Smooth muscle cell (in vitro differentiated cells): ENCODE measurements around the gene KRTCAP2. TPM values are rescaled to one million over a fixed set of nuclear protein-coding genes. Genes with fewer than 3 reads are reported as not detected.

Source experiments
- DNase-seq: peaks from one replicate; lab custom pipeline; 2025; ENCODE audit not compliant: unreplicated experiment; lab: John Stamatoyannopoulos, UW
- H2AFZ ChIP-seq: fragments of 200-600 bp; sonication (generic); 2 replicates; pipeline ENCODE4 v1.6.0; 2016; ENCODE audit warnings: antibody characterized with exemption, low read depth, mild to moderate bottlenecking
- H3F3A ChIP-seq: fragments of 200-600 bp; sonication (generic); 2 replicates; pipeline ENCODE4 v1.6.0; 2017; ENCODE audit warnings: antibody characterized with exemption, low read depth
- H3K27ac ChIP-seq: fragments of 200-600 bp; sonication (generic); 2 replicates; pipeline ENCODE4 v1.5.1; 2016; ENCODE audit warnings: low read depth, mild to moderate bottlenecking
- H3K27me3 ChIP-seq: fragments of 200-600 bp; sonication (generic); 2 replicates; pipeline ENCODE4 v1.6.1; 2016; ENCODE audit warnings: low read depth, mild to moderate bottlenecking
- H3K36me3 ChIP-seq: fragments of 200-600 bp; sonication (generic); 2 replicates; pipeline ENCODE4 v1.5.1; 2016; ENCODE audit warnings: low read depth
- H3K4me1 ChIP-seq: fragments of 200-600 bp; sonication (generic); 2 replicates; pipeline ENCODE4 v1.5.1; 2016; ENCODE audit warnings: low read depth
- H3K4me2 ChIP-seq: fragments of 200-600 bp; sonication (generic); 2 replicates; pipeline ENCODE4 v1.6.0; 2016; ENCODE audit warnings: mild to moderate bottlenecking
- H3K4me3 ChIP-seq: fragments of 200-600 bp; sonication (generic); 2 replicates; pipeline ENCODE4 v1.5.1; 2016; ENCODE audit warnings: mild to moderate bottlenecking
- H3K79me2 ChIP-seq: fragments of 200-600 bp; sonication (generic); 2 replicates; pipeline ENCODE4 v1.6.0; 2016; ENCODE audit warnings: low read depth, mild to moderate bottlenecking
- H3K9ac ChIP-seq: fragments of 200-600 bp; sonication (generic); 2 replicates; pipeline ENCODE4 v1.6.0; 2016; ENCODE audit warnings: low read depth
- H3K9me3 ChIP-seq: fragments of 200-600 bp; sonication (generic); replicated peaks from 2 replicates; pipeline ENCODE4 v1.5.1; 2016; ENCODE audit warnings: low read depth
- H4K20me1 ChIP-seq: fragments of 200-600 bp; sonication (generic); 2 replicates; pipeline ENCODE4 v1.6.0; 2016; ENCODE audit warnings: low read depth
- WGBS: methylation state at CpG from one replicate; pipeline ENCODE4 v1.1.7; 2016; ENCODE audit warnings: low lambda C conversion rate; 5-methylcytosine and 5-hydroxymethylcytosine counted together
- polyA plus RNA-seq: library from polyadenylated mRNA; unstranded; fragments of >200 nt; fragmentation: Nextera tagmentation; extraction: Ambion mirVana; gene quantifications from 2 replicates; pipeline ENCODE4 v1.2.1, GENCODE V29; 2016
- total RNA-seq: library from RNA; depleted of rRNA; stranded (reverse); fragments of >200 nt; gene quantifications from 2 replicates; pipeline ENCODE4 v1.2.3, GENCODE V29; 2014
- TF ChIP-seq, protein P1 (sequence below): fragments of 200-600 bp; sonication (generic); IDR thresholded peaks from 2 replicates; pipeline ENCODE4 v1.5.1; 2017; ENCODE audit warnings: borderline replicate concordance, mild to moderate bottlenecking, antibody characterized with exemption; ENCODE audit not compliant: insufficient read depth, poor library complexity, severe bottlenecking

The KRTCAP2 gene
- total and polyA plus RNA-seq, 2 experiments from 2014 or later, result 283 to 607 TPM

DNA sequence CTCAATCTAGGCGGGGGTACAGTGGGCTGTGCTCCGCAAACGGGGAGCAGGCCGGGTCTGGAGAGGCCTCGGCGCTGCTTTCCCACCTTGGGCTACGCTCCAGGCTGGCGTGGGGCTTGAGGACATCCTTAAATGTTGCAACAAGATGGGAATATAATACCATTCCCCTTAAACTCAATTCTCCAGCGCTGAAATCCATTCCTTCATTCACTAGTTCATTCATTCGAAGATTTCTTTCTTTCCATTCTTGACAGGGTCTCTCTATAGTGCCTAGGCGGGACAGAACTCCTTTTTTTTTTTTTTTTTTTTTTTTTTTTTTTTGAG lies 32.5 kb downstream of the KRTCAP2 start:
- peak overlapping the region; percentile 83 for H3K4me2 ChIP-seq
- H3K9me3 ChIP-seq, result no peaks in the 10 kb centered on the region
- no peak overlapping the region for H3K27ac ChIP-seq
- H3K9ac ChIP-seq, result peak overlapping the region; percentile 77
- H3K36me3 ChIP-seq, result no peaks in the 10 kb centered on the region
- peaks cover 3% of the 10 kb centered on the region for H3K4me1 ChIP-seq
- H3K27me3 ChIP-seq, result no peaks in the 10 kb centered on the region
- no peaks in the 10 kb centered on the region for H4K20me1 ChIP-seq
- H3K4me3 ChIP-seq, result peak overlapping the region; percentile 68
- H2AFZ ChIP-seq, result peak overlapping the region; percentile 99
- no peak for DNase-seq
- TF ChIP-seq, protein P1, sequence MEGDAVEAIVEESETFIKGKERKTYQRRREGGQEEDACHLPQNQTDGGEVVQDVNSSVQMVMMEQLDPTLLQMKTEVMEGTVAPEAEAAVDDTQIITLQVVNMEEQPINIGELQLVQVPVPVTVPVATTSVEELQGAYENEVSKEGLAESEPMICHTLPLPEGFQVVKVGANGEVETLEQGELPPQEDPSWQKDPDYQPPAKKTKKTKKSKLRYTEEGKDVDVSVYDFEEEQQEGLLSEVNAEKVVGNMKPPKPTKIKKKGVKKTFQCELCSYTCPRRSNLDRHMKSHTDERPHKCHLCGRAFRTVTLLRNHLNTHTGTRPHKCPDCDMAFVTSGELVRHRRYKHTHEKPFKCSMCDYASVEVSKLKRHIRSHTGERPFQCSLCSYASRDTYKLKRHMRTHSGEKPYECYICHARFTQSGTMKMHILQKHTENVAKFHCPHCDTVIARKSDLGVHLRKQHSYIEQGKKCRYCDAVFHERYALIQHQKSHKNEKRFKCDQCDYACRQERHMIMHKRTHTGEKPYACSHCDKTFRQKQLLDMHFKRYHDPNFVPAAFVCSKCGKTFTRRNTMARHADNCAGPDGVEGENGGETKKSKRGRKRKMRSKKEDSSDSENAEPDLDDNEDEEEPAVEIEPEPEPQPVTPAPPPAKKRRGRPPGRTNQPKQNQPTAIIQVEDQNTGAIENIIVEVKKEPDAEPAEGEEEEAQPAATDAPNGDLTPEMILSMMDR, result no peak
- H3F3A ChIP-seq, result no peaks in the 10 kb centered on the region
- H3K79me2 ChIP-seq, result peaks cover 22% of the 10 kb centered on the region
- 6% methylated on average over 11 of the region's 11 CpGs for WGBS

DNA sequence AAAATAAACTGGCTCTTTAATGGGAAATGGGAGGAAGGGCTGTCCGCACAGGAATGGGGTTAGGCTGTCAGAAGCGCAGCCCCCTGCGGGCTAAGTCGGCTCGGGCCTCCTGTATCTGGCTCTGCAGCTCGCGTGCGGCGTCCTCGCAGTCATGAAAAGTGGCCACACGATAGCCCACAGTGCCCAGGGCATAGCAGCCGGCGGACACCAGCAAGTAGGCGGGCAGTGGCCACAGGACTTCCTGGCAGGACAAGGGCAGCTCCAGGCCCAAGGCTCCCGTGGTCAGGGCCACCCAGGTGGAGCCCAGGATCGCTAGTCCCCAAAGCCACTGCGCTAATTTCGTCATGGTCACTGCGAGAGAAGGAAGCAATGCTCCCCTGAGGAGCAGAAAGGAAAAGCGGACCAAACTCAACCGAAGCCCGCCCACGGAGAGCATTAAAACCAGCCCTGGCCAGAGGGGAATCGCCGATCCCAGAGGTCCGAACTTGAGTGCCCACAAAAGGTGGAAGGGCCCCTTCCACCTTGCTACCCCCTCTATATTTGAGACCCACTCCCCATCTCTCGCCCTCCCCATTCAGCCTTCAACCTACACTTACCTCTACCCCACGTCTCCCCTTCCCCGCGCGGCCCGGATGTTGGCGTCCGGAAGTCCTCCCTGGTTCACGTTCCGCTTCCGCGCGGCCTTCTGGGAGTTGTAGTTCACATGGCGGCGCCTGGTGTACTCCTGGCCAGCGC lies 33.0 kb downstream of the KRTCAP2 start, which contains the start of gene DPM3:
Gene DPM3 (minus strand): TSS at position 637 of the 735 bp plus-strand sequence. CDS start 291 bp downstream, at position 346.
- Histone ChIP-seq H4K20me1 (no peaks in the 10 kb centered on the region), H2AFZ (peak within 1 kb of the TSS; percentile 99), H3K27ac (peak within 1 kb of the TSS; percentile 87), H3K9me3 (no peaks in the 10 kb centered on the region), H3F3A (no peaks in the 10 kb centered on the region), H3K36me3 (no peaks in the 10 kb centered on the region), H3K79me2 (peaks cover 22% of the 10 kb centered on the region), H3K4me3 (peak within 1 kb of the TSS; percentile 68), H3K4me2 (peak within 1 kb of the TSS; percentile 83), H3K27me3 (no peaks in the 10 kb centered on the region), H3K4me1 (peaks cover 3% of the 10 kb centered on the region), H3K9ac (peak within 1 kb of the TSS; percentile 77)
- WGBS, result 1% methylated on average over 41 of the region's 42 CpGs
- peak; percentile 52 for DNase-seq
- TF ChIP-seq, protein P1, result no peak

DNA sequence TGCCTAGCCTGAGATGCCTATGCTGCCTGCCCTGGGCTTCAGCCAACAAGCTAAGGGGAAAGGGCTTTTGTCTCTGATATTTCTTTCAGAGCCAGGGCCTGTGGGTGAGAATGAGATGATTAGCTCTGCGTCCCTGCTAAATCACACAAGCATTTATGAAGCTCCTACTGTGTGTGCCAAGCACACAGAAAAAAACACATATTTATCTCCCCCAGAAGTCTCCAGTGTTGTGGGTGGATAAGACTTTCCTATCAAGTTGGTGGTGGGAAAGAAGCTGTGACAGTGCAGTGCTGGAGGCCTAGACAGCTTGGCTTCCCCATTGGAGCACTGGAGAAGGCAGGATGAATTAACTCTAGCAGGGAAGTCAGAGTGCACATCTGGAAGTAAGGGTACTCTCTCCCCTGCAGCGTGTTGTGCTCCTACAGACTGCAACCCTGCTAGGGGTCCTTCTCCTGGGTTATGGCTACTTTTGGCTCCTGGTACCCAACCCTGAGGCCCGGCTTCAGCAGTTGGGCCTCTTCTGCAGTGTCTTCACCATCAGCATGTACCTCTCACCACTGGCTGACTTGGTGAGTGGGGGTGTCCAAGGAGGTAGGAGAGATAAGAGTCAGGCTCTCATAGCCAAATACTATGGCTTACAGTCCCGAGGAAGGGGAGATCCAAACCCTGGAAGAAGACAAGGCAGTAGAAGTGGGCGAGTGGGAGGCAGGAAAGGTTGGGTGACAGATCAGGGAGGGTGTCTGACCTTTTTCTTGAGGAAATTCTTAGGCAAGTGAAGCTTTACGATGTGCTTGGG lies 35.8 kb downstream of the KRTCAP2 start:
- Histone ChIP-seq H3K27me3 (no peaks in the 10 kb centered on the region), H4K20me1 (no peaks in the 10 kb centered on the region), H3K9ac (no peak overlapping the region), H3K27ac (peak overlapping the region; percentile 99), H3K4me1 (peaks cover 3% of the 10 kb centered on the region), H3K4me2 (peak overlapping the region; percentile 90), H3F3A (no peaks in the 10 kb centered on the region), H3K4me3 (peak overlapping the region; percentile 67), H3K36me3 (no peaks in the 10 kb centered on the region), H2AFZ (no peak overlapping the region), H3K9me3 (no peaks in the 10 kb centered on the region), H3K79me2 (peaks cover 22% of the 10 kb centered on the region)
- no peak for DNase-seq
- WGBS, result 95% methylated on average over 6 of the region's 6 CpGs
- TF ChIP-seq, protein P1, result no peak
